BJ (cell line): ENCODE results near the gene STK32C. TPM values are rescaled to one million over a fixed set of nuclear protein-coding genes. Genes with fewer than 3 reads are reported as not detected.

Experiments
- CTCF ChIA-PET: fragments of 350-600 bp; formaldehyde crosslinking; extraction: SDS; loops from one replicate; lab custom pipeline; 2021; ENCODE audit warnings: antibody characterized with exemption, inconsistent platforms; lab: Yijun Ruan, JAX
- POLR2A ChIA-PET: fragments of 300-600 bp; sonication (Branson Sonifier 250); formaldehyde crosslinking; extraction: SDS; loops from one replicate; lab custom pipeline; 2021; ENCODE audit warnings: antibody characterized with exemption; lab: Charles Lee
- DNase-seq: peaks from one replicate; pipeline ENCODE4 v3.0.0-alpha.2; 2011; ENCODE audit warnings: low read depth
- H3K27me3 ChIP-seq: 2 replicates; pipeline ENCODE4 v1.6.0; 2011; ENCODE audit warnings: low read length; ENCODE audit not compliant: control insufficient read depth, insufficient read depth
- H3K36me3 ChIP-seq: 2 replicates; pipeline ENCODE4 v1.5.1; 2011; ENCODE audit warnings: low read length; ENCODE audit not compliant: control insufficient read depth, insufficient read depth
- H3K4me3 ChIP-seq: 2 replicates; pipeline ENCODE4 v1.5.1; 2011; ENCODE audit warnings: low read depth, mild to moderate bottlenecking, control low read depth, low read length
- CTCF ChIP-seq: IDR thresholded peaks from 2 replicates; pipeline ENCODE4 v1.5.1; 2011; ENCODE audit warnings: low read depth, mild to moderate bottlenecking, control low read depth, inconsistent platforms, low read length, moderate library complexity; ENCODE audit not compliant: insufficient read depth
- polyA plus RNA-seq: library from polyadenylated mRNA; depleted of rRNA; stranded (reverse); fragments of >200 nt; gene quantifications from 2 replicates; pipeline ENCODE4 v1.2.3, GENCODE V29; 2011

Gene STK32C
- polyA plus RNA-seq, 1 experiment: 12.1 TPM

- no peaks in the 10 kb centered on the region for H3K27me3 ChIP-seq
- ChIA-PET CTCF (no interaction called here), POLR2A (no interaction called here)
- no peak for DNase-seq
- TF ChIP-seq CTCF: no peak
- peaks cover 4% of the 10 kb centered on the region for H3K36me3 ChIP-seq
- H3K4me3 ChIP-seq: no peak overlapping the region
Observed at GRCh38 chr10:132196178-132197113, 111.3 kb downstream of the STK32C start.

GRCh38 chr10:132195366-132196075 is 112.2 kb downstream of the STK32C start:
- POLR2A ChIA-PET: no interaction called here
- Histone ChIP-seq H3K36me3 (peaks cover 4% of the 10 kb centered on the region), H3K4me3 (no peak overlapping the region), H3K27me3 (no peaks in the 10 kb centered on the region)
- DNase-seq: no peak
- TF ChIP-seq CTCF: no peak
- CTCF ChIA-PET: no interaction called here

DNA sequence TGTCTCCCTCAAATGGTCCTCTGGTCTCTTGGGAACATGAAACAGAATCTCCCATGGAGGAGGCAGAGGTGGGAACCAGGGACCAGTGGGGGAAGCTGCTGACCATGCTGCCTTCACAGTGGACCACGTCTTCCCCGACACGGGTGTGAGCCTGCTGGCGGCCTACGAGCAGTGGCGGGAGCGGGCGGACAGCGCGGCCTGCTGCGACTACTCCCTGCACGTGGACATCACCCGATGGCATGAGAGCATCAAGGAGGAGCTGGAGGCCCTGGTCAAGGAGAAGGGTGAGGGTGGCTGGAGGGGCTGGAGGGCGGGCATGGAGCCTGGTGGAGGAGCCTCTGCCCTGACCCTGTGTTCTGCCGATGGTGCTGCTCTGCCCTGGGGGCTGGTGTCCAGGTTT is 113.0 kb downstream of the STK32C start:
- ChIA-PET POLR2A (no interaction called here), CTCF (no interaction called here)
- DNase-seq: no peak
- no peak for TF ChIP-seq CTCF
- Histone ChIP-seq H3K27me3 (no peaks in the 10 kb centered on the region), H3K4me3 (no peak overlapping the region), H3K36me3 (peaks cover 4% of the 10 kb centered on the region)

DNA sequence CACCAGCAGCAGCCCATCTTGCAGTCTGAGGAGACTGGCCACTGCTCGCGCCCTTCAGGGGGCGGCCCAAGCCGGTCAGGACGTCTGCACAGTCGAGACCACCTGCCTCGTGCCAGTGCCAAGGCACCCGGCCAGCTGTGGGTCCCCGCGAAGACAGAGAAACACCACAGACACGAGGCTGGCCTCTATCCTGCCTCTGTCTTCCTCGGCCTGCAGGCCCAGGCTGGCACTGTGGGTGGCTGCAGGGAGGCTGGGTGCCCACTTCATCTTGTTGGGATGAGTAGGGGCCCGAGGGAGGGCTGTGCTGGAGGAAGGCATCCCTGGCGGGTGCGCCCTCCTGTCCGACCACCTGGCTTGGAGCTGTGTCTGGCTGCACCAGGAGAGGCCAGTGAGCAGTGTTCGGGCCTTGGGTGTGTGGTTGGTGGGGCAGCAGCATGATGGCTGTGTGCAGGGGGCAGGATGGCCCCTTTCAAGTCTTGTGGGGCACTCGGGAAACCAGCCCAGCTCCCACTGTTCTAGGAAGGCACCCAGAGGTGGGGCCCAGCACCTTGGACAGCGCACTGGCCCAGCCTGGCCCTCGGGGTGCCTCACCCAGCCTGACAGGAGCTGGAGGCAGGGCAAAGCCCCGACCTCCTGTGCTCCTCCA is 113.7 kb downstream of the STK32C start:
- ChIA-PET CTCF (interaction anchor here (1.4 kb wide), 1 partner anchor 14 kb away, joined by 3 read pairs; no protein-coding TSS in a partner anchor), POLR2A (no interaction called here)
- Histone ChIP-seq H3K27me3 (peaks cover 3% of the 10 kb centered on the region), H3K4me3 (no peak overlapping the region), H3K36me3 (peaks cover 4% of the 10 kb centered on the region)
- DNase-seq: no peak
- no peak for TF ChIP-seq CTCF
